Esophagus squamous epithelium (tissue), 5 donors: Measurements from ENCODE around the gene ANKS1B. TPM values are rescaled to one million over a fixed set of nuclear protein-coding genes. Genes with fewer than 3 reads are reported as not detected.

Experiments
- DNase-seq: peaks from one replicate; lab custom pipeline; 2025; lab: John Stamatoyannopoulos, UW
- H3K27ac ChIP-seq, 4 donors: fragments of 200-600 bp; sonication (generic); one replicate each; pipeline ENCODE4 v1.5.1; 2016 to 2019; ENCODE audit warnings: mild to moderate bottlenecking in 1 of 4
- H3K27me3 ChIP-seq, 4 donors: fragments of 200-600 bp; sonication (generic); 1 replicate in 3 of 4; 2 replicates in 1 of 4; pipeline versions ENCODE4 v1.5.1 to v1.6.0; 2017 to 2021; ENCODE audit warnings: antibody characterized with exemption in 1 of 4
- H3K36me3 ChIP-seq, 3 donors: fragments of 200-600 bp; sonication (generic); one replicate each; pipeline ENCODE4 v1.5.1; 2016 to 2019
- H3K4me1 ChIP-seq, 3 donors: fragments of 200-600 bp; sonication (generic); one replicate each; pipeline ENCODE4 v1.5.1; 2017 to 2019
- H3K4me3 ChIP-seq, 4 donors: fragments of 200-600 bp; sonication (generic); 1 replicate in 3 of 4; 2 replicates in 1 of 4; pipeline ENCODE4 v1.5.1; 2016 to 2019; ENCODE audit warnings: mild to moderate bottlenecking in 2 of 4, moderate library complexity in 1 of 4
- H3K9me3 ChIP-seq, 3 donors: fragments of 200-600 bp; sonication (generic); one replicate each; pipeline ENCODE4 v1.5.1; 2016 to 2019
- POLR2A ChIP-seq, 4 donors: fragments of 450-650 bp; IDR thresholded peaks; one replicate each; pipeline ENCODE4 v1.6.1; 2017; ENCODE audit warnings: antibody characterized with exemption in 4 of 4, mild to moderate bottlenecking in 4 of 4, moderate library complexity in 3 of 4
- WGBS, 2 donors: methylation state at CpG; one replicate each; pipeline ENCODE4 v1.1.5; 2018; 5-methylcytosine and 5-hydroxymethylcytosine counted together
- intact Hi-C: fragments of 100-400 bp; cut with DNase I; formaldehyde crosslinking; loops from one replicate; pipeline ENCODE4 v1.15.0; 2022
- total RNA-seq, 4 donors: library from RNA; depleted of rRNA; stranded (reverse); fragments of >200 nt; gene quantifications; one replicate each; pipeline ENCODE4 v1.1.0, GENCODE V29; 2016
- TF ChIP-seq, protein P1 (sequence below), 6 experiments: fragments of 450-650 bp in 4 of 6; fragments of 200-600 bp in 2 of 6; sonication (generic) in 2 of 6; IDR thresholded peaks; one replicate each; pipeline ENCODE4 v1.5.1; 2016 to 2019; ENCODE audit warnings: antibody characterized with exemption in 6 of 6, mild to moderate bottlenecking in 4 of 6, moderate library complexity in 4 of 6
- donor health status: DM: yes; HTN: yes; CAD: no.

Gene ANKS1B
- total RNA-seq, 4 donors from 2014 or later: 1.6 to 15.8 (median 8.1) TPM

DNA sequence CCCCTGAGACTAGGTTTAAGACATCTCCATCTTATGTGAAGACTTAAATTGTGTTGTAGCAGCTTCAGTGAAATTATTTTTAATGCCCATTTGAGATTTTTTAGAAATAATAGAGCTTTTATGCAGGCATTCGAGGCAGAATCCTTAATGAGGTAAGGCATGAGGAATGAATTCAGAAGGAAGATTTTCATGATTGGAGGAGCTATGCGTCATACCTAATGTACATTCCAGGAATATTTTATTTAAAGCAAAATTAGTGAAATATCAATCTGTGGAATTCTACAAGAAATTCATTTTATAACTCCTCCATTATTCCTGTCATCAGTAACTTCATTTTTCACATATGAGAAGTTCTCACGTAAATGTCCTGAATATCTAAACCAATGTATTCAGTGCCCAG, 373.1 kb downstream of the ANKS1B start:
- H3K36me3 ChIP-seq: no peaks in the 10 kb centered on the region
- DNase-seq: no peak
- intact Hi-C loops: no loop called here
- TF ChIP-seq, protein P1, sequence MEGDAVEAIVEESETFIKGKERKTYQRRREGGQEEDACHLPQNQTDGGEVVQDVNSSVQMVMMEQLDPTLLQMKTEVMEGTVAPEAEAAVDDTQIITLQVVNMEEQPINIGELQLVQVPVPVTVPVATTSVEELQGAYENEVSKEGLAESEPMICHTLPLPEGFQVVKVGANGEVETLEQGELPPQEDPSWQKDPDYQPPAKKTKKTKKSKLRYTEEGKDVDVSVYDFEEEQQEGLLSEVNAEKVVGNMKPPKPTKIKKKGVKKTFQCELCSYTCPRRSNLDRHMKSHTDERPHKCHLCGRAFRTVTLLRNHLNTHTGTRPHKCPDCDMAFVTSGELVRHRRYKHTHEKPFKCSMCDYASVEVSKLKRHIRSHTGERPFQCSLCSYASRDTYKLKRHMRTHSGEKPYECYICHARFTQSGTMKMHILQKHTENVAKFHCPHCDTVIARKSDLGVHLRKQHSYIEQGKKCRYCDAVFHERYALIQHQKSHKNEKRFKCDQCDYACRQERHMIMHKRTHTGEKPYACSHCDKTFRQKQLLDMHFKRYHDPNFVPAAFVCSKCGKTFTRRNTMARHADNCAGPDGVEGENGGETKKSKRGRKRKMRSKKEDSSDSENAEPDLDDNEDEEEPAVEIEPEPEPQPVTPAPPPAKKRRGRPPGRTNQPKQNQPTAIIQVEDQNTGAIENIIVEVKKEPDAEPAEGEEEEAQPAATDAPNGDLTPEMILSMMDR (IDR thresholded peaks at IDR 0.05): no peak
- TF ChIP-seq POLR2A (IDR thresholded peaks at IDR 0.05): no peak
- no peaks in the 10 kb centered on the region for H3K9me3 ChIP-seq
- no peak overlapping the region for H3K27ac ChIP-seq
- no peaks in the 10 kb centered on the region for H3K27me3 ChIP-seq
- no peaks in the 10 kb centered on the region for H3K4me1 ChIP-seq
- no peak overlapping the region for H3K4me3 ChIP-seq
- 76 to 81% methylated on average over 3 of the region's 3 CpGs for WGBS, 2 donors

DNA sequence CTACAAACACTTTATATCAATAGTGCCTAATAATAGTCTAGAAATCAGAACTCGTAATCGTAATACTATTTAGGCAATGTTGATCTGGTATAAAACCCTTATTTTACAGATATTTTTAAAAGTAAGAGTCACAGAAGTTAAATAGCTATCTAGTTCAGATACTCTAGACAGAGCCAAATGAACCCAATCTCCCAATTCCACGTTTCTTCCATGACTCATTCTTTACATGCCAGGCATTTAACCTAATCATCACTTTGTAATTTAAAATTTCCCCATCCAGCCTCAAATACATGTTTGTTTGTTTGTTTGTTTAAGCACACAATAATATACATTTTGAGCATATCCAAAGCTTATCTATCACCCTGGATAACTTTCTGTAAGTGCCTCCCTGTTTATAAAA, 373.6 kb downstream of the ANKS1B start:
- no peaks in the 10 kb centered on the region for H3K27me3 ChIP-seq

DNA sequence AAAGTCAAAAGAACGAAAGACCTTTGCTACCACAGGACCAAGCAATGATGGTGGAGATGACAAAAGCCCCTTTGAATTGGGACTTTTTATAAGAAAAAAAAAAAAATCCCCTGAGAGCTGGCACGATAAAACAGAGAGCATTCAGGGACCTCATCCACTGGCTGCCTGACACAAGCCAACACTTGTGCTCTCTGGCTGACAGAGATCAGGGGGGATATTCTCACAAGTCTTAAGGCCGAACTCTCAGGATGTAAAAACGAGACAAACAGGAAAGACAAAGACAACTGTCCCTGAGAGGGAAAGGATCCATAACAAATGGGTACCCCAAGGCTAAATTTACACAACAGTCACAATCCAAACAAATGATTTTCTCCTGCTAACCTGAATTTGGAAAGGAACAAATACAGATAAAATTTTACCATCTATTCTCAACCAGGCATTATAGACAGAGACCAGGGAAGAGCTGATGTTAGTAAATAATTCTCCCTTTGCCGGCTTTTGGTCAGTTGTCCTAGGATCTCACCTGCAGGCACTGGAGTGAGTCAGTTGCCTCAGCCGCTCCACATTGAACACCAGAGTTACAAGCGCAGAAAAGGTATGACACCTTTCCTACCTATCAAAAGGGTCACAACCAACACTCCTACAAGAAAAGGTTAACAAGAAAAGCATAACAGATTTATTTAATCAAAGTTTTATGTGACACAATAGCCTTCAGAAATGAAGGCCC, 375.1 kb downstream of the ANKS1B start:
- Histone ChIP-seq H3K4me3 (no peak overlapping the region), H3K4me1 (no peaks in the 10 kb centered on the region), H3K9me3 (no peaks in the 10 kb centered on the region), H3K27me3 (no peaks in the 10 kb centered on the region), H3K27ac (no peak overlapping the region), H3K36me3 (no peaks in the 10 kb centered on the region)
- no peak for DNase-seq
- WGBS, 2 donors: 54 to 57% methylated on average over 7 of the region's 7 CpGs
- intact Hi-C loops: no loop called here
- TF ChIP-seq POLR2A (IDR thresholded peaks at IDR 0.05): no peak
- TF ChIP-seq, protein P1 (IDR thresholded peaks at IDR 0.05): no peak

More for the DNA sequence above, 373.6 kb downstream of the ANKS1B start:
- no peak for TF ChIP-seq POLR2A (IDR thresholded peaks at IDR 0.05)
- TF ChIP-seq, protein P1 (IDR thresholded peaks at IDR 0.05): no peak
- Histone ChIP-seq H3K9me3 (no peaks in the 10 kb centered on the region), H3K27ac (no peak overlapping the region), H3K36me3 (no peaks in the 10 kb centered on the region), H3K4me1 (no peaks in the 10 kb centered on the region), H3K4me3 (no peak overlapping the region)
- WGBS, 2 donors: 64 to 69% methylated on average over 3 of the region's 3 CpGs
- no peak for DNase-seq
- intact Hi-C loops: no loop called here

DNA sequence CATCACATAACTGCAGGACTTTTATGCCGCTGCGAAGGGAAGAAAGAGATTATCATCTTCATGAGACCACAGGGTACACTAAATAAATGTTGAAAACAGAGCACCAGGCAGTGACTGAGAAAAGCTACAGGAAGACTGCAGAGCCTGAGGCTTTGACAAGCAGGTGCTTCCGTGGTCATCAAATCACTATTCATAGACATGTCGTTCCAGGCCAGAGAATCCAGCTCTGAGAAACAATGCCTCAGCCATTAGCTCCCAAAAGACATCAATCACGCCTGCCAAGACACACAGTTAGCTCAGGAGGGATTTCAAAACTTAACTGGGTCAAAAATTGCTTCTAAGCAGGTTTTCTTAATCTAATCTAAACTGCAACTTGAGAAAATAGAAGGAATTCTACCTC, 384.3 kb downstream of the ANKS1B start:
- H3K4me1 ChIP-seq: no peaks in the 10 kb centered on the region
- DNase-seq: no peak
- no peaks in the 10 kb centered on the region for H3K9me3 ChIP-seq
- no peak overlapping the region for H3K4me3 ChIP-seq
- WGBS, 2 donors: 40 to 45% methylated on average over 5 of the region's 5 CpGs
- TF ChIP-seq, protein P1 (IDR thresholded peaks at IDR 0.05): no peak
- TF ChIP-seq POLR2A (IDR thresholded peaks at IDR 0.05): no peak
- no peak overlapping the region for H3K27ac ChIP-seq
- no peaks in the 10 kb centered on the region for H3K36me3 ChIP-seq
- intact Hi-C loops: no loop called here
- H3K27me3 ChIP-seq: no peaks in the 10 kb centered on the region

DNA sequence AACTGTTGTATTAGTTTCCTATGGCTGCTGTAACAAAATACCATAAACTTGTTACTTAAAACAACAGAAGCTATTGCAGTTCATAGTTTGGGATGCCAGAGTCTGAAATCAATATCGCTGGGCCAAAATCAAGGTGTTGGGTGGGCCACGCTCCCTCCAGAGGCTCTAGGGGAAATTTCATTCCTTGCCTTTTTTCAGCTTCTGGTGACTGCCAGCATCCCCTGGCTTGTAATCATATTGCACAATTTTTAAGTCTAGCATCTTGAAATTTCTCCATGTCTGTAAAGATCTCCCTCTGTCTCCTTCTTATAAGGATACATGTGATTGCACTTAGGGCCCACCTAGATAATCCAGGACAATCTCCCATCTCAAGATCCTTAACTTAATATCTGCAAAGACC, 386.0 kb downstream of the ANKS1B start:
- 92% methylated on average over 2 of the region's 2 CpGs for WGBS, 2 donors
- Histone ChIP-seq H3K27ac (no peak overlapping the region), H3K4me3 (no peak overlapping the region), H3K4me1 (no peaks in the 10 kb centered on the region), H3K9me3 (no peaks in the 10 kb centered on the region), H3K27me3 (no peaks in the 10 kb centered on the region), H3K36me3 (no peaks in the 10 kb centered on the region)
- intact Hi-C loops: no loop called here
- no peak for DNase-seq
- no peak for TF ChIP-seq POLR2A (IDR thresholded peaks at IDR 0.05)
- TF ChIP-seq, protein P1 (IDR thresholded peaks at IDR 0.05): no peak
